Measurements from ENCODE around the gene DHX58.

- TF ChIP-seq CTCF (conservative IDR thresholded peaks at IDR 0.05; ENCODE audit: low read depth, low read length), result no peak
- TF ChIP-seq EZH2 (IDR thresholded peaks at IDR 0.05; ENCODE audit: borderline replicate concordance, low read depth, low read length, poor library complexity, severe bottlenecking), result no peak
Observed at GRCh38 chr17:42132941-42133340, 20.4 kb upstream of the DHX58 start.
